ENCODE results near the gene TUBA3D. TPM values are rescaled to one million over a fixed set of nuclear protein-coding genes. Genes with fewer than 3 reads are reported as not detected.
"Not testable (repeated sequence)": the region's sequence is repeated elsewhere in the genome, so short reads cannot be mapped to it uniquely, and the experiment has no call there.

The TUBA3D gene
- polyA plus RNA-seq, 3 donors, result not detected

DNA sequence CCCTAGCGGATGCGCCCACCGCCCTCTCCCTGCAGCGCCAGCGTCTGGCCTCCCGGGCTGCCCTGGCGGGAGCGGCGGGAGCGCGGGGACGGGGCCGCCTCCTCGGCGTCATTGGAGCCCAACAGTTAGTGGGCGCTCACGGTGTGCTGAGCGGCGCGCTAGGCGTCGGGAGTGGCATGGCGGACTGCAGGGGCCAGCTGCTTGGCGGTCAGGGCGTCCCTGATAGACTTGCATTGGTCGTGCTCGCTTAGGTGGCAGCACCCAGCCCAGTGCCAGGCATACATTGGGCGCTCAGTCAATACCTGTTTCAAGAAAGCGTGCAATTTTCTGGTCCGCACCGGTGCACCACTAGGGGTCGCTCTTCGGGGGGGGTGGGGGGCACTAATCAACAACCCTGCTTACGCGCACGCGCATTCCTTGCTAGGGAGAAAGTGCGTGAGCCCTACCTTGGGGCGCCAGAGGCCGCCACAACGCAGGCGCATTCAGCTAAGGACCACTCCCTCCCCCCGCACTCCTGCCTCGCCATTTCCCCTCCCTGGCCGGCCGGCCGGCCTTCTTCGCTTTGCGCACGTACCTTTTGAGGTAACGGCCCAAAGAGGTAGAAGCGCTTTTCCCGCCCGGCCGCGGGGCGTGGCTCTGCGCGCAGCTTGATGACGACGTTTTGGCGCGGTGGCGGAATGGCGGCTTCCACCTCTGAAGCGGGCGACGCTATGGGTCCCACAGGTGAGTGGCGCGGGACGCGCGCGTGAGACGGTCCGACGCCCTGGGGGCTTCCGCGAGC is 16.7 kb downstream of the TUBA3D start:
- Histone ChIP-seq H4K20me1 (ENCODE audit: insufficient read depth, low read length) (no peaks in the 10 kb centered on the region), H3K36me3 (replicated peaks in 1 of 2; ENCODE audit: control insufficient read depth in 1 of 2, insufficient read depth in 2 of 2, low read length in 2 of 2) (no peaks in the 10 kb centered on the region), H3K4me1 (ENCODE audit: control insufficient read depth in 1 of 2, insufficient read depth in 2 of 2, low read length in 2 of 2) (peaks cover 21 to 27% of the 10 kb centered on the region in 2 donors), H2AFZ (ENCODE audit: insufficient read depth, low read depth, low read length, poor library complexity, severe bottlenecking) (peak overlapping the region; percentile 98), H3K9me3 (replicated peaks in 1 of 2; ENCODE audit: control insufficient read depth in 1 of 2, insufficient read depth in 1 of 2, low read length in 2 of 2) (no peaks in the 10 kb centered on the region), H3K4me3 (replicated peaks in 1 of 3; ENCODE audit: low read depth in 2 of 3, low read length in 3 of 3) (peak overlapping the region; percentile 70 to 98 (median 96)), H3K4me2 (replicated peaks; ENCODE audit: extremely low read depth, low read length, poor library complexity, severe bottlenecking) (peak overlapping the region; percentile 90), H3K79me2 (ENCODE audit: insufficient read depth, low read length) (peaks cover 68% of the 10 kb centered on the region), H3K27me3 (ENCODE audit: control insufficient read depth in 2 of 2, insufficient read depth in 2 of 2, low read length in 2 of 2) (no peaks in the 10 kb centered on the region), H3K27ac (ENCODE audit: low read depth in 1 of 2, low read length in 2 of 2) (peak overlapping the region; percentile 78 to 92), H3K9ac (ENCODE audit: insufficient read depth, low read length, poor library complexity, severe bottlenecking) (peak overlapping the region; percentile 94)
- Mint-ChIP-seq H3K27me3 (ENCODE audit: low read depth in 3 of 3) (peaks cover 0 to 3% (median 0%) of the 10 kb centered on the region in 3 donors), H3K9me3 (peaks cover 0 to 2% (median 0%) of the 10 kb centered on the region in 7 donors), H3K4me1 (peaks cover 34% of the 10 kb centered on the region), H3K36me3 (peaks cover 5 to 8% of the 10 kb centered on the region in 2 donors), H3K4me3 (peak overlapping the region; percentile 94 to 98), H3K27ac (peak overlapping the region; percentile 89 to 95 (median 93))
- DNase-seq, result peak; percentile 83 to 92 (median 88)
- intact Hi-C loops (cut with micrococcal nuclease), result no loop called here
- TF ChIP-seq, protein P1, sequence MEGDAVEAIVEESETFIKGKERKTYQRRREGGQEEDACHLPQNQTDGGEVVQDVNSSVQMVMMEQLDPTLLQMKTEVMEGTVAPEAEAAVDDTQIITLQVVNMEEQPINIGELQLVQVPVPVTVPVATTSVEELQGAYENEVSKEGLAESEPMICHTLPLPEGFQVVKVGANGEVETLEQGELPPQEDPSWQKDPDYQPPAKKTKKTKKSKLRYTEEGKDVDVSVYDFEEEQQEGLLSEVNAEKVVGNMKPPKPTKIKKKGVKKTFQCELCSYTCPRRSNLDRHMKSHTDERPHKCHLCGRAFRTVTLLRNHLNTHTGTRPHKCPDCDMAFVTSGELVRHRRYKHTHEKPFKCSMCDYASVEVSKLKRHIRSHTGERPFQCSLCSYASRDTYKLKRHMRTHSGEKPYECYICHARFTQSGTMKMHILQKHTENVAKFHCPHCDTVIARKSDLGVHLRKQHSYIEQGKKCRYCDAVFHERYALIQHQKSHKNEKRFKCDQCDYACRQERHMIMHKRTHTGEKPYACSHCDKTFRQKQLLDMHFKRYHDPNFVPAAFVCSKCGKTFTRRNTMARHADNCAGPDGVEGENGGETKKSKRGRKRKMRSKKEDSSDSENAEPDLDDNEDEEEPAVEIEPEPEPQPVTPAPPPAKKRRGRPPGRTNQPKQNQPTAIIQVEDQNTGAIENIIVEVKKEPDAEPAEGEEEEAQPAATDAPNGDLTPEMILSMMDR (IDR thresholded peaks at IDR 0.05), result peak; percentile 92
- WGBS (ENCODE audit: insufficient coverage), result under 1% methylated on average over 79 of the region's 79 CpGs

DNA sequence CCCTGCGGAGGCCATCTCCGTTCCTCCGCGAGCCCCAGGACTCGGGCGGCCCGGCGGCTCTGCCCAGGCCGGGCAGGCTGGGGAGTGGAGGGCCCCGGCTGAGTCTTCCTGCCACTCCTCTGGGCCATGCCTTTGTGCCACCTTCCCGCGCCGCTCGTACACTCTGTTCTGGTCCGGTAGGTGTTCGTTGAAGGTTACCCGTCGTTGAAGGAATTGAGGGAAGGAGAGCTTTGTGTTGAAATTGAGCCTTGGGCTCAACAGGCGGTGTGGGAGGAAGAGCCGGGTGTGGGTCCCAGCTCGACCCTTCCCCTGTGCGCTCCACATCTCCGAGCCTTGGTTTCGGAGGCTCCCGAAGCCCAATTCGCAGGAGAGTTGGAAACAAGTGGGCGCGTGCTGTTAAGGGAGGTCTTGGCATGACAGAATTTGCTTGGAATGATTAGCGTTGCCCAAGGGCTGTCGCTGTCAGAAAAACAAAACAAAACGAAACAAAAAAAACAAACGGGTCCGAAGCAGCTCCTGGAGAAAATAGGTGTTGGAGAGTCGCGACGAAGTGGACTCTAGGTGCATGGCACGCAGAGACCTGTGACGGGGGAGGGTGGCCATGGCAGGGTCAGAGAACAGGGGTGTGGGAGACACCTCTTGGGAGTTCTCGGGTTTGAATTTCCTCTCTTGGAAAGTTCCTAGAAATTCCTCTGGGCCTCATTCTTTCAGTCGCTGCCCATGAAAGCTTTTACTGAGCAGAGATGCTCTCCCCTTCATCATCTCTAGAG is 17.5 kb downstream of the TUBA3D start:
- peaks cover 21 to 27% of the 10 kb centered on the region in 2 donors for H3K4me1 ChIP-seq (ENCODE audit: control insufficient read depth in 1 of 2, insufficient read depth in 2 of 2, low read length in 2 of 2)
- peak in 1 of 3 donors; percentile 3 for DNase-seq
- H3K4me2 ChIP-seq (replicated peaks; ENCODE audit: extremely low read depth, low read length, poor library complexity, severe bottlenecking), result peak overlapping the region; percentile 90
- H3K27ac Mint-ChIP-seq, result peak overlapping the region; percentile 89 to 95 (median 94)
- H3K9me3 ChIP-seq (replicated peaks in 1 of 2; ENCODE audit: control insufficient read depth in 1 of 2, insufficient read depth in 1 of 2, low read length in 2 of 2), result no peaks in the 10 kb centered on the region
- peak overlapping the region; percentile 98 for H2AFZ ChIP-seq (ENCODE audit: insufficient read depth, low read depth, low read length, poor library complexity, severe bottlenecking)
- H3K79me2 ChIP-seq (ENCODE audit: insufficient read depth, low read length), result peaks cover 74% of the 10 kb centered on the region
- H3K27me3 ChIP-seq (ENCODE audit: control insufficient read depth in 2 of 2, insufficient read depth in 2 of 2, low read length in 2 of 2), result no peaks in the 10 kb centered on the region
- H3K36me3 Mint-ChIP-seq, result peaks cover 9 to 10% of the 10 kb centered on the region in 2 donors
- H3K4me1 Mint-ChIP-seq, result peaks cover 37% of the 10 kb centered on the region
- H3K27me3 Mint-ChIP-seq (ENCODE audit: low read depth in 3 of 3), result peaks cover 0 to 3% (median 0%) of the 10 kb centered on the region in 3 donors
- peak overlapping the region; percentile 70 to 98 (median 96) for H3K4me3 ChIP-seq (replicated peaks in 1 of 3; ENCODE audit: low read depth in 2 of 3, low read length in 3 of 3)
- 0% methylated on average over 36 of the region's 40 CpGs for WGBS (ENCODE audit: insufficient coverage)
- peaks cover 0 to 5% of the 10 kb centered on the region in 2 donors for H3K36me3 ChIP-seq (replicated peaks in 1 of 2; ENCODE audit: control insufficient read depth in 1 of 2, insufficient read depth in 2 of 2, low read length in 2 of 2)
- TF ChIP-seq, protein P1 (IDR thresholded peaks at IDR 0.05), result no peak
- no peaks in the 10 kb centered on the region for H4K20me1 ChIP-seq (ENCODE audit: insufficient read depth, low read length)
- intact Hi-C loops (cut with micrococcal nuclease), result no loop called here
- peak overlapping the region; percentile 94 to 98 for H3K4me3 Mint-ChIP-seq
- H3K9ac ChIP-seq (ENCODE audit: insufficient read depth, low read length, poor library complexity, severe bottlenecking), result peak overlapping the region; percentile 94
- peaks cover 0 to 2% (median 0%) of the 10 kb centered on the region in 7 donors for H3K9me3 Mint-ChIP-seq
- peak overlapping the region; percentile 78 to 92 for H3K27ac ChIP-seq (ENCODE audit: low read depth in 1 of 2, low read length in 2 of 2)

DNA sequence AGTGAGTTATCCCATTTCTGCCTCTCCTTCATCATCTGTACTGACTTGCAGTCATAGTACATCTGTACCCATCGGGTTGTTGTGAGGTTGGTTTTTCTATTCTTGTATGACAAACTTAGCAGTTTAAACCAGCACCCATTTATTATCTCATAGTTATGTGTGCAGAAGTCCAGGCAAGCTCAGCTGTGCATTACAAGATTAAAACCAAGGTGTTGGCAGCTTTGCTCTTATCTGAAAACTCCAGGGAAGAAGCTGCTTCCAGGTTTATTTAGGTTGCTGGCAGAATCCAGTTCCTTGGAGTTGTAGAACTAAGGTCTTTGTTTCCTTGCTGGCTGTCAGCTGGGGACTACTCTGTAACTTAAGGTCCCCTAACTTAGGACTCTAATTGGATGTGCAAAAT is 19.6 kb downstream of the TUBA3D start:
- peaks cover 35% of the 10 kb centered on the region for H3K4me1 Mint-ChIP-seq
- H3K9me3 Mint-ChIP-seq; H3K27ac ChIP-seq (ENCODE audit: low read depth in 1 of 2, low read length in 2 of 2); H3K9me3 ChIP-seq (replicated peaks in 1 of 2; ENCODE audit: control insufficient read depth in 1 of 2, insufficient read depth in 1 of 2, low read length in 2 of 2); intact Hi-C loops (cut with micrococcal nuclease); H2AFZ ChIP-seq (ENCODE audit: insufficient read depth, low read depth, low read length, poor library complexity, severe bottlenecking); H3K27ac Mint-ChIP-seq; H4K20me1 ChIP-seq (ENCODE audit: insufficient read depth, low read length); H3K4me3 Mint-ChIP-seq; H3K27me3 ChIP-seq (ENCODE audit: control insufficient read depth in 2 of 2, insufficient read depth in 2 of 2, low read length in 2 of 2); H3K4me3 ChIP-seq (replicated peaks in 1 of 3; ENCODE audit: low read depth in 2 of 3, low read length in 3 of 3); H3K9ac ChIP-seq (ENCODE audit: insufficient read depth, low read length, poor library complexity, severe bottlenecking); H3K27me3 Mint-ChIP-seq (ENCODE audit: low read depth in 3 of 3); H3K4me2 ChIP-seq (replicated peaks; ENCODE audit: extremely low read depth, low read length, poor library complexity, severe bottlenecking); DNase-seq: not testable (repeated sequence)
- peaks cover 67% of the 10 kb centered on the region for H3K79me2 ChIP-seq (ENCODE audit: insufficient read depth, low read length)
- peaks cover 8 to 25% of the 10 kb centered on the region in 2 donors for H3K36me3 ChIP-seq (replicated peaks in 1 of 2; ENCODE audit: control insufficient read depth in 1 of 2, insufficient read depth in 2 of 2, low read length in 2 of 2)
- peaks cover 21 to 26% of the 10 kb centered on the region in 2 donors for H3K4me1 ChIP-seq (ENCODE audit: control insufficient read depth in 1 of 2, insufficient read depth in 2 of 2, low read length in 2 of 2)
- H3K36me3 Mint-ChIP-seq, result peaks cover 25 to 28% of the 10 kb centered on the region in 2 donors
- no CpG with 5 or more reads among the region's 1 CpG for WGBS (ENCODE audit: insufficient coverage)

Measured in CD14-positive monocyte (primary cell).